ENCODE measurements around the gene CD2. TPM values are rescaled to one million over a fixed set of nuclear protein-coding genes. Genes with fewer than 3 reads are reported as not detected.

CD2 gene
- total RNA-seq, 4 donors from 2014 or later, result 9.6 to 36.3 (median 20.9) TPM

- Histone ChIP-seq H3K36me3 (no peaks in the 10 kb centered on the region), H3K4me1 (peaks cover 0 to 6% (median 0%) of the 10 kb centered on the region in 4 donors), H3K27me3 (no peaks in the 10 kb centered on the region), H3K9me3 (no peaks in the 10 kb centered on the region), H3K27ac (peak overlapping the region in 2 of 4 donors; percentile 19 to 38), H3K4me3 (peak overlapping the region in 3 of 4 donors; percentile 1 to 30 (median 27))
- TF ChIP-seq CTCF (IDR thresholded peaks at IDR 0.05) (no peak), POLR2A (IDR thresholded peaks at IDR 0.05) (no peak)
- DNase-seq, result no peak
These were observed 5.4 kb downstream of the CD2 start for GRCh38 chr1:116759636-116760035.

- DNase-seq, result no peak
- H3K4me3 ChIP-seq, result no peak overlapping the region
- no peaks in the 10 kb centered on the region for H3K36me3 ChIP-seq
- no peaks in the 10 kb centered on the region for H3K9me3 ChIP-seq
- H3K4me1 ChIP-seq, result peaks cover 0 to 6% (median 0%) of the 10 kb centered on the region in 4 donors
- H3K27me3 ChIP-seq, result no peaks in the 10 kb centered on the region
- TF ChIP-seq CTCF (IDR thresholded peaks at IDR 0.05) (no peak), POLR2A (IDR thresholded peaks at IDR 0.05) (no peak)
- H3K27ac ChIP-seq, result peak overlapping the region in 1 of 4 donors; percentile 42
These were observed 6.3 kb downstream of the CD2 start for GRCh38 chr1:116760487-116760886.

- H3K4me3 ChIP-seq, result no peak overlapping the region
- no peaks in the 10 kb centered on the region for H3K9me3 ChIP-seq
- peaks cover 0 to 6% (median 0%) of the 10 kb centered on the region in 4 donors for H3K4me1 ChIP-seq
- DNase-seq, result no peak
- H3K27me3 ChIP-seq, result no peaks in the 10 kb centered on the region
- H3K36me3 ChIP-seq, result no peaks in the 10 kb centered on the region
- TF ChIP-seq POLR2A (IDR thresholded peaks at IDR 0.05), result no peak
- TF ChIP-seq CTCF (IDR thresholded peaks at IDR 0.05), result no peak
- H3K27ac ChIP-seq, result peak overlapping the region in 2 of 4 donors; percentile 54 to 71
These were observed 6.9 kb downstream of the CD2 start for GRCh38 chr1:116760996-116761665.

- no peaks in the 10 kb centered on the region for H3K36me3 ChIP-seq
- H3K9me3 ChIP-seq, result no peaks in the 10 kb centered on the region
- TF ChIP-seq POLR2A (IDR thresholded peaks at IDR 0.05), result no peak
- TF ChIP-seq CTCF (IDR thresholded peaks at IDR 0.05), result no peak
- H3K27ac ChIP-seq, result peak overlapping the region; percentile 54 to 71 (median 64)
- H3K4me3 ChIP-seq, result no peak overlapping the region
- H3K4me1 ChIP-seq, result peaks cover 0 to 6% (median 0%) of the 10 kb centered on the region in 4 donors
- no peak for DNase-seq
- no peaks in the 10 kb centered on the region for H3K27me3 ChIP-seq
These were observed 8.1 kb downstream of the CD2 start for GRCh38 chr1:116762281-116762680.

GRCh38 chr1:116762781-116763115, 8.5 kb downstream of the CD2 start:
- peak overlapping the region; percentile 54 to 71 (median 64) for H3K27ac ChIP-seq
- no peak for TF ChIP-seq CTCF (IDR thresholded peaks at IDR 0.05)
- no peak for TF ChIP-seq POLR2A (IDR thresholded peaks at IDR 0.05)
- no peaks in the 10 kb centered on the region for H3K36me3 ChIP-seq
- no peaks in the 10 kb centered on the region for H3K9me3 ChIP-seq
- no peak overlapping the region for H3K4me3 ChIP-seq
- H3K27me3 ChIP-seq, result no peaks in the 10 kb centered on the region
- peaks cover 0 to 6% (median under 1%) of the 10 kb centered on the region in 4 donors for H3K4me1 ChIP-seq
- DNase-seq, result no peak
